Tibial artery (tissue), 4 donors: ENCODE results near the gene NBL1.

ENCODE experiments used
- DNase-seq, 2 donors: peaks; one replicate each; pipeline ENCODE4 v3.0.0-alpha.2; 2019
- H3K27ac ChIP-seq, 2 donors: fragments of 200-600 bp; sonication (generic) in 1 of 2; 1 replicate in 1 of 2; 2 replicates in 1 of 2; pipeline ENCODE4 v1.5.1; 2018 to 2019; ENCODE audit warnings: mild to moderate bottlenecking in 1 of 2
- H3K27me3 ChIP-seq, 2 donors: fragments of 200-600 bp; sonication (generic) in 1 of 2; one replicate each; pipeline versions ENCODE4 v1.5.1 to v1.6.0; 2016 to 2019
- H3K36me3 ChIP-seq, 3 donors: fragments of 200-600 bp; sonication (generic) in 2 of 3; one replicate each; pipeline ENCODE4 v1.5.1; 2016 to 2019; ENCODE audit warnings: mild to moderate bottlenecking in 2 of 3
- H3K4me1 ChIP-seq, 4 donors: fragments of 200-600 bp; sonication (generic) in 2 of 4; 1 replicate in 3 of 4; 2 replicates in 1 of 4; pipeline ENCODE4 v1.5.1; 2016 to 2019
- H3K4me3 ChIP-seq, 2 donors: fragments of 200-600 bp; sonication (generic) in 1 of 2; 1 replicate in 1 of 2; 2 replicates in 1 of 2; pipeline ENCODE4 v1.5.1; 2018 to 2019; ENCODE audit warnings: mild to moderate bottlenecking in 2 of 2
- H3K9me3 ChIP-seq, 3 donors: fragments of 200-600 bp; sonication (generic) in 1 of 3; one replicate each; pipeline ENCODE4 v1.5.1; 2016 to 2019
- CTCF ChIP-seq, 2 experiments: fragments of 200-600 bp in 1 of 2; fragments of 450-650 bp in 1 of 2; IDR thresholded peaks; one replicate each; pipeline ENCODE4 v1.5.1; 2017 to 2019; ENCODE audit warnings: antibody characterized with exemption in 2 of 2, mild to moderate bottlenecking in 1 of 2, moderate library complexity in 1 of 2
- intact Hi-C: fragments of 100-400 bp; cut with DNase I; formaldehyde crosslinking; loops from one replicate; pipeline ENCODE4 v1.15.0; 2023; ENCODE audit warnings: low total_unique reads

NBL1 gene

GRCh38 chr1:19617376-19617775 is 26.7 kb upstream of the NBL1 start:
- H3K4me1 ChIP-seq, result peaks cover 0 to 34% (median 13%) of the 10 kb centered on the region in 4 donors
- peaks cover 0 to 13% (median 6%) of the 10 kb centered on the region in 3 donors for H3K36me3 ChIP-seq
- H3K9me3 ChIP-seq, result no peaks in the 10 kb centered on the region
- no peak for DNase-seq
- no peak for TF ChIP-seq CTCF (IDR thresholded peaks at IDR 0.05)
- no peak overlapping the region for H3K4me3 ChIP-seq
- no peaks in the 10 kb centered on the region for H3K27me3 ChIP-seq
- H3K27ac ChIP-seq, result no peak overlapping the region
- intact Hi-C loops, result loop anchor here (10.0 kb wide), 1 partner anchor 113 kb away; no protein-coding TSS in a partner anchor

DNA sequence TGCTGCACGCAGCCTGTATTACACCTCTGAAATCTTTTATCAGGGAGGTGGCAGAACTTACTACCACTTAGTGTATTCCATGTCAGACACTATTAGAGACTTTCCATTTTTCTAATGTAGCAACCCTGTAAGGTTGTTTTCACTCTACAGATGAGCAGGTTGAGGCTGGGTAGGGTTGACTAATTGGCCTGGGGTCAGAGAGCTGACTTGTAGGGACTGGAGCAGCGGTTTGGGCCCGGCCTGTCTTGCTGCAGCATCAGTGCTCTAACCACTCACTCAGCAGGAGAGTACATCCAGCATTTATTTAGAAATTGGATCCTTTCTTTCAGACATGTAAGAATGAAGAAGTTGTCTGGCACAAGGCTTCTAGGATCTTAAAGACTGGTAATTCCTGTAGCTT is 25.7 kb upstream of the NBL1 start:
- DNase-seq, result no peak
- Histone ChIP-seq H3K36me3 (peaks cover 0 to 21% (median 7%) of the 10 kb centered on the region in 3 donors), H3K9me3 (no peaks in the 10 kb centered on the region), H3K4me1 (peaks cover 0 to 38% (median 14%) of the 10 kb centered on the region in 4 donors), H3K4me3 (no peak overlapping the region), H3K27ac (no peak overlapping the region), H3K27me3 (no peaks in the 10 kb centered on the region)
- no peak for TF ChIP-seq CTCF (IDR thresholded peaks at IDR 0.05)
- intact Hi-C loops, result loop anchor here (10.0 kb wide), 1 partner anchor 114 kb away; no protein-coding TSS in a partner anchor

- H3K27me3 ChIP-seq, result no peaks in the 10 kb centered on the region
- intact Hi-C loops, result loop anchor here (10.0 kb wide), 1 partner anchor 115 kb away; no protein-coding TSS in a partner anchor
- H3K9me3 ChIP-seq, result no peaks in the 10 kb centered on the region
- H3K4me1 ChIP-seq, result peaks cover 0 to 38% (median 14%) of the 10 kb centered on the region in 4 donors
- H3K27ac ChIP-seq, result no peak overlapping the region
- H3K4me3 ChIP-seq, result no peak overlapping the region
- peaks cover 10 to 31% (median 10%) of the 10 kb centered on the region in 3 donors for H3K36me3 ChIP-seq
- DNase-seq, result no peak
- TF ChIP-seq CTCF (IDR thresholded peaks at IDR 0.05), result no peak
Measured at GRCh38 chr1:19619697-19620384, 24.3 kb upstream of the NBL1 start.

DNA sequence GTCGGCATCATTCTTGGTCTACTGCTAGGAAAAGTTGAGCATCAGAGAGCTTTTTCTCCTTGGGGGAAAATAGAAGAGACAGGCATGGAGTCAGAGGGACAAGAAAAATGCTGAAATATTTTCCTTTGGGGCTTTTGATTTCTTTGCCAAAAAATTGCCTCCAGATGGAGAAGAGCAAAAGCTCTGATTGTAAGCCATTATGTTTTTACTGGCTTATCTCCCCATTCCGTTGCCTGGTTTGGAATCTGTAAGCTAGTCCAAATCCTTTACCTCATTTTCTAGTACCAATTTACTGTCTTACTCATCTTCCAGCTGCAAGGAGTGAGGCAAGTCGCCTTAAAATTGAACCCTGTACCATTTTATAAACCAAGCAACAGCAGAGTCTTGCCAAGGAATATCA is 23.3 kb upstream of the NBL1 start:
- peaks cover 0 to 38% (median 14%) of the 10 kb centered on the region in 4 donors for H3K4me1 ChIP-seq
- H3K27me3 ChIP-seq, result no peaks in the 10 kb centered on the region
- no peak overlapping the region for H3K4me3 ChIP-seq
- no peak overlapping the region for H3K27ac ChIP-seq
- DNase-seq, result no peak
- intact Hi-C loops, result no loop called here
- peaks cover 10 to 38% (median 15%) of the 10 kb centered on the region in 3 donors for H3K36me3 ChIP-seq
- no peaks in the 10 kb centered on the region for H3K9me3 ChIP-seq
- no peak for TF ChIP-seq CTCF (IDR thresholded peaks at IDR 0.05)

- TF ChIP-seq CTCF (IDR thresholded peaks at IDR 0.05), result no peak
- intact Hi-C loops, result no loop called here
- no peaks in the 10 kb centered on the region for H3K27me3 ChIP-seq
- H3K4me3 ChIP-seq, result no peak overlapping the region
- no peak for DNase-seq
- no peak overlapping the region for H3K27ac ChIP-seq
- peaks cover 0 to 38% (median 14%) of the 10 kb centered on the region in 4 donors for H3K4me1 ChIP-seq
- no peaks in the 10 kb centered on the region for H3K9me3 ChIP-seq
- H3K36me3 ChIP-seq, result peaks cover 16 to 38% (median 21%) of the 10 kb centered on the region in 3 donors
Measured at GRCh38 chr1:19621274-19621950, 22.7 kb upstream of the NBL1 start.
